ENCODE measurements around the gene AWAT1. TPM values are rescaled to one million over a fixed set of nuclear protein-coding genes. Genes with fewer than 3 reads are reported as not detected.
"Not testable (repeated sequence)": the region's sequence is repeated elsewhere in the genome, so short reads cannot be mapped to it uniquely, and the experiment has no call there.

AWAT1 gene
- total RNA-seq (not detected), polyA plus RNA-seq (not detected)

- DNase-seq (ENCODE audit: extremely low spot score): no peak
- WGBS: 82% methylated on average over 3 of the region's 3 CpGs
- H3K27ac ChIP-seq (ENCODE audit: low read depth): no peak within 1 kb of the TSS
- no peak within 1 kb of the TSS for H3K4me3 ChIP-seq (ENCODE audit: low read depth, low read length)
- H3K36me3 ChIP-seq (ENCODE audit: insufficient read depth): no peaks in the 10 kb centered on the region
- H3K4me1 ChIP-seq (ENCODE audit: insufficient read depth): no peaks in the 10 kb centered on the region
These were observed at the start of gene AWAT1 for GRCh38 chrX:70234355-70234754. Gene AWAT1, plus strand, starts transcription at chrX:70234655. Its CDS starts 41 bp downstream, at chrX:70234696.

- Histone ChIP-seq H3K4me1 (ENCODE audit: insufficient read depth) (no peaks in the 10 kb centered on the region), H3K27ac (ENCODE audit: low read depth) (no peak overlapping the region), H3K4me3 (ENCODE audit: low read depth, low read length) (no peak overlapping the region), H3K36me3 (ENCODE audit: insufficient read depth) (no peaks in the 10 kb centered on the region)
- no peak for DNase-seq (ENCODE audit: extremely low spot score)
These were observed 44.2 kb upstream of the AWAT1 start for GRCh38 chrX:70190225-70190624.

GRCh38 chrX:70196961-70197720, 37.3 kb upstream of the AWAT1 start:
- Histone ChIP-seq H3K4me1 (ENCODE audit: insufficient read depth) (no peaks in the 10 kb centered on the region), H3K27ac (ENCODE audit: low read depth) (no peak overlapping the region), H3K4me3 (ENCODE audit: low read depth, low read length) (no peak overlapping the region), H3K36me3 (ENCODE audit: insufficient read depth) (no peaks in the 10 kb centered on the region)
- DNase-seq (ENCODE audit: extremely low spot score): no peak
- WGBS: 13% methylated on average over 12 of the region's 12 CpGs

GRCh38 chrX:70201732-70202131, 32.7 kb upstream of the AWAT1 start:
- H3K4me3 ChIP-seq (ENCODE audit: low read depth, low read length): no peak overlapping the region
- 85% methylated on average over 5 of the region's 5 CpGs for WGBS
- no peaks in the 10 kb centered on the region for H3K36me3 ChIP-seq (ENCODE audit: insufficient read depth)
- no peak overlapping the region for H3K27ac ChIP-seq (ENCODE audit: low read depth)
- DNase-seq (ENCODE audit: extremely low spot score): no peak
- no peaks in the 10 kb centered on the region for H3K4me1 ChIP-seq (ENCODE audit: insufficient read depth)

GRCh38 chrX:70208479-70208878, 26.0 kb upstream of the AWAT1 start:
- no peaks in the 10 kb centered on the region for H3K36me3 ChIP-seq (ENCODE audit: insufficient read depth)
- H3K27ac ChIP-seq (ENCODE audit: low read depth): no peak overlapping the region
- no peak overlapping the region for H3K4me3 ChIP-seq (ENCODE audit: low read depth, low read length)
- no peak for DNase-seq (ENCODE audit: extremely low spot score)
- no peaks in the 10 kb centered on the region for H3K4me1 ChIP-seq (ENCODE audit: insufficient read depth)

- H3K4me1 ChIP-seq (ENCODE audit: insufficient read depth); H3K27ac ChIP-seq (ENCODE audit: low read depth); DNase-seq (ENCODE audit: extremely low spot score); H3K4me3 ChIP-seq (ENCODE audit: low read depth, low read length); H3K36me3 ChIP-seq (ENCODE audit: insufficient read depth): not testable (repeated sequence)
- WGBS: 53% methylated on average over 6 of the region's 6 CpGs
These were observed 24.9 kb upstream of the AWAT1 start for GRCh38 chrX:70209570-70209969.

- no peak overlapping the region for H3K27ac ChIP-seq (ENCODE audit: low read depth)
- DNase-seq (ENCODE audit: extremely low spot score): no peak
- H3K36me3 ChIP-seq (ENCODE audit: insufficient read depth): no peaks in the 10 kb centered on the region
- no peak overlapping the region for H3K4me3 ChIP-seq (ENCODE audit: low read depth, low read length)
- WGBS: 39% methylated on average over 5 of the region's 5 CpGs
- no peaks in the 10 kb centered on the region for H3K4me1 ChIP-seq (ENCODE audit: insufficient read depth)
These were observed 14.3 kb upstream of the AWAT1 start for GRCh38 chrX:70219938-70220764.

GRCh38 chrX:70226048-70226447, 8.4 kb upstream of the AWAT1 start:
- Histone ChIP-seq H3K27ac (ENCODE audit: low read depth) (no peak overlapping the region), H3K36me3 (ENCODE audit: insufficient read depth) (no peaks in the 10 kb centered on the region), H3K4me1 (ENCODE audit: insufficient read depth) (no peaks in the 10 kb centered on the region), H3K4me3 (ENCODE audit: low read depth, low read length) (no peak overlapping the region)
- no peak for DNase-seq (ENCODE audit: extremely low spot score)

GRCh38 chrX:70226687-70227086, 7.8 kb upstream of the AWAT1 start:
- DNase-seq (ENCODE audit: extremely low spot score): no peak
- 97% methylated on average over 2 of the region's 2 CpGs for WGBS
- Histone ChIP-seq H3K27ac (ENCODE audit: low read depth) (no peak overlapping the region), H3K36me3 (ENCODE audit: insufficient read depth) (no peaks in the 10 kb centered on the region), H3K4me3 (ENCODE audit: low read depth, low read length) (no peak overlapping the region), H3K4me1 (ENCODE audit: insufficient read depth) (no peaks in the 10 kb centered on the region)

- Histone ChIP-seq H3K4me1 (ENCODE audit: insufficient read depth) (no peaks in the 10 kb centered on the region), H3K4me3 (ENCODE audit: low read depth, low read length) (no peak overlapping the region), H3K27ac (ENCODE audit: low read depth) (no peak overlapping the region), H3K36me3 (ENCODE audit: insufficient read depth) (no peaks in the 10 kb centered on the region)
- WGBS: 61% methylated on average over 4 of the region's 4 CpGs
- DNase-seq (ENCODE audit: extremely low spot score): no peak
These were observed 2.8 kb upstream of the AWAT1 start for GRCh38 chrX:70231666-70232065.

GRCh38 chrX:70240751-70241150, 6.3 kb downstream of the AWAT1 start:
- DNase-seq (ENCODE audit: extremely low spot score): no peak
- Histone ChIP-seq H3K4me1 (ENCODE audit: insufficient read depth) (no peaks in the 10 kb centered on the region), H3K36me3 (ENCODE audit: insufficient read depth) (no peaks in the 10 kb centered on the region), H3K4me3 (ENCODE audit: low read depth, low read length) (no peak overlapping the region), H3K27ac (ENCODE audit: low read depth) (no peak overlapping the region)
- 96% methylated on average over 1 of the region's 1 CpG for WGBS

GRCh38 chrX:70241501-70241900, 7.0 kb downstream of the AWAT1 start:
- Histone ChIP-seq H3K27ac (ENCODE audit: low read depth) (no peak overlapping the region), H3K36me3 (ENCODE audit: insufficient read depth) (no peaks in the 10 kb centered on the region), H3K4me3 (ENCODE audit: low read depth, low read length) (no peak overlapping the region), H3K4me1 (ENCODE audit: insufficient read depth) (no peaks in the 10 kb centered on the region)
- 91% methylated on average over 2 of the region's 2 CpGs for WGBS
- no peak for DNase-seq (ENCODE audit: extremely low spot score)

- not testable (repeated sequence) for H3K36me3 ChIP-seq (ENCODE audit: insufficient read depth); H3K4me3 ChIP-seq (ENCODE audit: low read depth, low read length); DNase-seq (ENCODE audit: extremely low spot score); H3K4me1 ChIP-seq (ENCODE audit: insufficient read depth); H3K27ac ChIP-seq (ENCODE audit: low read depth)
- 69% methylated on average over 5 of the region's 5 CpGs for WGBS
These were observed 9.1 kb downstream of the AWAT1 start for GRCh38 chrX:70243601-70244000.

GRCh38 chrX:70244881-70245280, 10.4 kb downstream of the AWAT1 start:
- Histone ChIP-seq H3K4me1 (ENCODE audit: insufficient read depth) (no peaks in the 10 kb centered on the region), H3K36me3 (ENCODE audit: insufficient read depth) (no peaks in the 10 kb centered on the region), H3K4me3 (ENCODE audit: low read depth, low read length) (no peak overlapping the region), H3K27ac (ENCODE audit: low read depth) (no peak overlapping the region)
- DNase-seq (ENCODE audit: extremely low spot score): no peak
- 76% methylated on average over 6 of the region's 6 CpGs for WGBS
